NK-92 treated with Interleukin-12 subunit alpha and Interleukin-12 subunit beta, amount 100 ng/mL, for 24 hours (cell line): ENCODE data around the gene REEP1.
"Not testable (repeated sequence)": the region's sequence is repeated elsewhere in the genome, so short reads cannot be mapped to it uniquely, and the experiment has no call there.

ENCODE experiments used
- DNase-seq: peaks from one replicate; lab custom pipeline; 2025; lab: John Stamatoyannopoulos, UW

REEP1 gene

GRCh38 chr2:86345783-86346370, 8.5 kb upstream of the REEP1 start:
- not testable (repeated sequence) for DNase-seq

DNA sequence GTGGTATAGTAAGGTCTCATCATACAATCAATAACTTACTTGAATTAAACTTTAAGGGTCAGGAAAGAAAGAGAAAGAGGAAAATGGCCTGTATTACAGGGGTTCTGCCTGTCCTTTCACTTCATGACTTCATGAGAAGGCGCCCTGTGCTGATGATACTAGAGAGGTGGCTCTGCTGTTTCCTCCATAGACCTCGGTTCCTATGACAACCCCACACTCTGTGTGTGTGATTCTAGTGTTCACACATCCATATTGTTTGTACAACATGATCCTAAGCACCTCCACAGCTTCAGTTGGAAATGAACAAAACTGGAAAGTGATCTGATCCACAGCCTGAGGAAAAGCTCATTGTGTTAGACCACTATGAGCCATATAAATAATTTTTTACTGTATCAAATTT, 7.0 kb upstream of the REEP1 start:
- DNase-seq, result no peak

GRCh38 chr2:86342488-86342887, 5.1 kb upstream of the REEP1 start:
- no peak for DNase-seq

- DNase-seq, result no peak
These were observed 4.0 kb upstream of the REEP1 start for GRCh38 chr2:86341470-86341869.

DNA sequence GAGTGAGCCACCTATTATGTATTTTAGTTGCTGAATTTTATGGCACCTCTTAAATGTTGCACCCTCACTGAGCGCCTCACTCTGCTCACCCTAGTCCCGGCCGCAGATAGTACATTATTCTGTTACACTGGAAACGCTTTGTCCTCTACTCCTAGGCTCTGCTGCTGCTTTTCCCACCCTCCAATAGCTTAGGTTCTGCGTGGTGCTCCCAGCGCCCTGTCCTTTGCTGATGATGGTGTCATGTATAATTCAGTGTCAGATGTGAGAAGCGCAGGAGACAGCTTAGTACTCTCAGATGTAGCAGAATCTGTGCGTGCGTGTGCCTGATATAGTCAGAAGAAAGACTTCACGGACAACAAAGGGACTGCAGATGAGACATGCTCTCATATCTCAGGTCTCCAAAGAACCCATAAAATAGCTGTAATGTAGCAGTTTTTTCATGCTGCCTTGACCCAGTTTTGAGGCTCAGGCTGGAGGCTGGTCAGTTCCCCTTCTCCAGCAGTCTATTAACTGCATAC, 1.4 kb upstream of the REEP1 start:
- DNase-seq, result no peak

GRCh38 chr2:86336675-86337243, 667 bp downstream of the REEP1 start:
- no peak for DNase-seq

- no peak for DNase-seq
These were observed 1.4 kb downstream of the REEP1 start for GRCh38 chr2:86335865-86336674.

GRCh38 chr2:86333378-86333777, 4.0 kb downstream of the REEP1 start:
- DNase-seq, result no peak

DNA sequence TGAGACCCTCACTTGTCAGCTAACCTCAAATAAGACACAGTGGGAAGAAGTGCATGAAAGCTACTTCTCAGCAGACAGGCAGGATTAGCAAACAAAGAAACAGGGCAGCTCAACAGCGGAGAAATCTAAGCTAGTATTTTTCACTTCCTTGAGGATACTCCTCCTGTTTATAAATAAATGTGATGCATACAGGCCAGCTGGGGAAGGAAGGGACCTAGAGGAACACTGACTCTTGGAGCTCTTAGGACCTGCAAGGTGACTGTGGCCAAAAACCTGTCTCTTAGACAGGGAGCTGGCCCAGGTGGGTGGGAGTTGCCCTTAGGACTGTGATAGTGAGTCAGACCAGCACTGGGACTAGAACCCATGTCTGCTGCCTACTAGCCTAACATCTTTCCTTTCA, 4.8 kb downstream of the REEP1 start:
- DNase-seq, result no peak

DNA sequence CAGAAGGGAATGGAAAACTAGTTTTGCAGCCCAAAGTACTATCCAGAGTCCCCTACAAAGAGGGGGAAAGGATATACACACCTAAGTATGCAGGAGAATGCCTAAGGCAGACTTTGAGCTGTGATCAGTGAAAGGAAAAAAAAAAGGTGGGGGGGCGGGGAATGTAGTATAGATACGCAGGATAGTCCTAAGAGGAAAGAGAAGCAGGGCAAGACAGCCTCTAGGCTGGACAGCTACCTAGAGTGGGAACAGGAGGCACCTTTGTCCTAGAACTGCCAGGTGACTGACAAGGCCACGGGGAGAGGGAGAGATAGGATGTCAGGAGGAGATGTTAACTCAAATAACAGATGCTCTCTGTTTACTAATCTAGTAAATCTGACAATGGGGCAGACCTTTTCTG, 6.0 kb downstream of the REEP1 start:
- DNase-seq, result no peak

DNA sequence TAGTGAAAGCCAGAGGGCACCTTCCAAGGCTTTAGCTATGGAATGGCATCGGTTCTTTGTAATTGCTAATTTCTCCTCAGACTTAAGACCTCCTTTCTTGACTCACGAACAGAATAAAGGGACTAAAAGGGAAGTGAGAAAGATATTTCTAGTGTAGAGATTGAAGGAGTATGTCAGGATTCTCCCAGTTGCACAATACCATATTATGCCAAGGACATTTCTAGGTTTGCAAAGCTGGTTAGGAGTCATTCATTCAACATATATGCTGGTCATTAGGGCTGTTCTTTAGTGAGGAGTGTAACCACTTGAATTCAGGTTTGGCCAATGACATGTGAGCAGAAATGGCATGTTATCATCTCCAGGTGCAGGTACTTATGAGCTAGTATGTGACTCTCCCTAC, 7.4 kb downstream of the REEP1 start:
- DNase-seq, result no peak

DNA sequence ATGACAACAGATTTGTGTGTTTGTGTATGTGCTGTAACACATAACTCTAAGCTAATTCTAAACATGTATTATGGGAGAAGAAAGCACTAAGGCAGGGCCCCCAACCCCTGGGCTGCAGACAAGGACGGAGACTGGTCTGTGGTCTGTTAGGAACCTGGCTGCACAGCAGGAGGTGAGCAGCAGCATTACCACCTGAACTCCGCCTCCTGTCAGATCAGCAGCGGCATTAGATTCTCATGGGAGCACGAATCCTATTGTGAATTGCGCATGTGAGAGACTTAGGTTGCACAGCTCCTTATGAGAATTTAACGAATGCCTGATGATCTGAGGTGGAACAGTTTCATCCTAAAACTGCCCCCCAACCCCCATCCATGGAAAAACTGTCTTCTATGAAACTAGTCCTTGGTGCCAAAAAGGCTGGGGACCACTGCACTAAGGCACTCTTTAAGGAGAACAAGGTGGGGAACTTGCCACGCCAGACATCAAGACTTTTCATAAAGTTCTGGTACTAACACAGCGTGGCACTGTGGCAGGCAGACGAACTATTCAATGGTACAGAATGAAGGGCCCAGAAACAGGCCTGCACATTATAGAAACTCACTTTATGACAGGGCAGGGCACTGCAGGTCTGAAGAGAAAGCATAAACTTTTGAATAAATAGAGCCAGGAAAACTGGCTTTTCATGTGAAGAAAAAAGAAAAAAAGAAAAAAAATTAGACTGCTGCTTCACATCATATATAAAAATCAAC, 14.0 kb downstream of the REEP1 start:
- no peak for DNase-seq

- DNase-seq, result no peak
These were observed 17.5 kb downstream of the REEP1 start for GRCh38 chr2:86319700-86320580.

- no peak for DNase-seq
These were observed 22.3 kb downstream of the REEP1 start for GRCh38 chr2:86315084-86315483.

DNA sequence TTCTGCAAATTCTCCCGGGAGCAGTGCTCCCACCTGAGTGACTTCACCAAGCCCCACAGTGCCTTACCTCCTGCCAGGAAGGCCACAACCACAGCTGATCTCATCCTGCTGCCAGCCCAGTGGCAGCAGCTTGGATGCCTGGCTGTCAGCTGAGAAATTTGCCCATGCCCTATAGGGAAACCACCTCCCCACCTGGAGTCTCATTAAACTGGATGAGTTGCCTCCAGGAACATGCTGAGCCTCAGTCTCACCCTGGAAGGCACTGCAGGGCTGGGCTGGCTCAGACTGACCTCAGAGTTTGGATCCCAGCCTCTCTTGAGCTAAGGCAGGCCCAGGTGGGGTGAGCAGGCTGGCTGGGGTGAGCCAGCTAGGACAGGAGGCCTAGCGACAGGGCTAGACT, 23.3 kb downstream of the REEP1 start:
- no peak for DNase-seq

DNA sequence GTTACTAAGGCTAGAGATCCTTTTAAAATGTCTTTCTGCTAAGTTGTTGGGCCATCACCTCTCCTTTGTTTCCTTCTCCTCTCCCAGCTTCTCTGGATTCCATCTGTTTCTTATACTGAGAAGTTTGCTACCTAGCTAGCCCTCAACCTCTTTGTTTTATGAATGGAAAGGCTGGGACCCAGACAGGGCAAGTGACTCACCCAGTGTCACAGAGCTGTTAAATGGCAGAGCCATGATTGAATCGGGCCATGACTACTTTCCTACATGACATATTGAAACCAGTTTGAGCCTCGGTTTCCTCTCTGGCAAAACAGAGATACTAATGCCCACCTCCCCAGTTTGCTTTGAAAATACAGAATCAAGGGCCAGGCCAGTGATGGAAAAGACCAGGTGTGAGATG, 24.1 kb downstream of the REEP1 start:
- no peak for DNase-seq

- DNase-seq, result no peak
These were observed 25.5 kb downstream of the REEP1 start for GRCh38 chr2:86311879-86312278.

- no peak for DNase-seq
These were observed 27.5 kb downstream of the REEP1 start for GRCh38 chr2:86309966-86310365.

DNA sequence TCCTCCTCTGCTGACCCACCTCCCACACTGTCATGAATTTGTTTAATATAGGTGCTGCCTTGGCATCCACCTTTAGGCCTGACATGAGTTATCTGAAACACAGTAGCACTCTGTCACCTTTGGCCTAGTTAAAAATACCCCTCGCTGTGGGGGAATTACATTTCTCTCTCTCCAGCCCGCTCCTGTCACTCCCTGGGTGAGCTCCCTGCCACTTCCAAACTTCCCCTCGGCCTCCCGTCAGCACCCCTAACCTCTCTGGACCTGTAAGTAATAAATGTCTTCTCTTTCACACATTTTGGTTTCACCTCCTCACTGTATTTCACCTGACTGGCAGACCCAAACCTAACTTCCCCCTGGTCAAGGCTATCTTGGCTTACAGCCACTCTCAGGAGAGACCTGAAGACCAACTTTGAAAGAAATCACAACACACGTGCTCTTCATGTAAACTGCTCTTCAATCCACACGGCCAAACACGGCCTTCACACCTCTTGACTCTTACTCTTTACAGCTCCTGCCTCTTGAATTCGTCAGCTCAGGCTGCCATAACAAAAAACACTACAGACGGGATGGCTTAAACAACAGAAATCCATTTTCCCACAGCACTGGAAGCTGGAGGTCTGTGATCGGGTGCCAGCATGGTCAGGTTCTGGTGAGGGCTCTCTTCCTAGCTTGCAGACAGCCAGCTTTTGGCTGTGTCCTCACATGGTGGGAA, 28.3 kb downstream of the REEP1 start:
- no peak for DNase-seq

DNA sequence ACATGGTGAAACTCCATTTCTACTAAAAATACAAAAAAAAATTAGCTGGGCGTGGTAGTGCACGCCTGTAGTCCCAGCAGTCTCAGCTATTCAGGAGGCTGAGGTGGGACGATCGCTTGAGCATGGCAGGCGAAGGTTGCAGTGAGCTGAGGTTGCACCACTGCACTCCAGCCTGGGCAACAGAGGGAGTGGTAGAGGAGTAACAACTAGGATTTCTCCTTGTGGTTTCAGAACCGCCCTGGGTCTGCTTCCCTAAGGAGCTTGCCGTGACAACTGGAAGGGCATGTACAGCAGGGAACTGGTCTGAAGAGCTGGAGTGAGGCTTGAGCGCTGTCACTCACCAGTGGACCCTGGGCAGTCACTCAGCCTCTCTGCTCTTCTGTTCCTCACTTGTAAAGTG, 29.1 kb downstream of the REEP1 start:
- DNase-seq, result no peak

DNA sequence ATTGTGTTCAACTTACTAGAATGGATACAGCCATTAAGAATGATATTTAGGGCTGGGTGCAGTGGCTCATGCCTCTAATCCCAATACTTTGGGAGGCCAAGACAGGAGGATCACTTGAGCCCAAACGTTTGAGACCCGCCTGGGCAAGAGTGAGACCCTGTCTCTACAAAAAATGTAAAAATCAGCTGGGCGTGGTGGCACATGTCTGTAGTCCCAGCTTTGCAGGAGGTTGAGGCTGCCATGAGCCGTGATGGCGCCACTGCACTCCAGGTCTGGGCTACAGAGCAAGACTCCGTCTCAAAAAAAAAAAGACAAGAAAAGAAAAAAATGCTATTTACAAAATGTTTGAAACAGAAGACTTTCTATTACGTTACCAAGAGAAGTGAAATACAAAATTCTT, 30.0 kb downstream of the REEP1 start:
- no peak for DNase-seq
